Duodenal mucosa (tissue), 2 donors: ENCODE measurements around the gene LTK.
A peak's percentile ranks its signal among the peaks of the same experiment; 100 is the strongest.

ENCODE experiments used
- H3K27ac ChIP-seq: one replicate; pipeline ENCODE4 v1.7.0; 2013; ENCODE audit warnings: low read depth, low read length
- H3K27me3 ChIP-seq, 2 donors: one replicate each; pipeline ENCODE4 v1.7.0; 2013; ENCODE audit warnings: low read length in 2 of 2, control low read depth in 1 of 2; ENCODE audit not compliant: insufficient read depth in 2 of 2, control insufficient read depth in 1 of 2
- H3K36me3 ChIP-seq, 2 donors: one replicate each; pipeline ENCODE4 v1.7.0; 2013; ENCODE audit warnings: low read length in 2 of 2, control low read depth in 1 of 2; ENCODE audit not compliant: insufficient read depth in 2 of 2, control insufficient read depth in 1 of 2
- H3K4me1 ChIP-seq, 2 donors: one replicate each; pipeline ENCODE4 v1.7.0; 2013; ENCODE audit warnings: low read length in 2 of 2, control low read depth in 1 of 2; ENCODE audit not compliant: insufficient read depth in 2 of 2, control insufficient read depth in 1 of 2
- H3K4me3 ChIP-seq, 2 donors: one replicate each; pipeline ENCODE4 v1.7.0; 2013; ENCODE audit warnings: low read length in 2 of 2, low read depth in 1 of 2
- H3K9ac ChIP-seq, 2 donors: one replicate each; pipeline ENCODE4 v1.7.0; 2013; ENCODE audit warnings: low read length in 2 of 2, low read depth in 1 of 2
- H3K9me3 ChIP-seq, 2 donors: one replicate each; pipeline ENCODE4 v1.7.0; 2013; ENCODE audit warnings: low read length in 2 of 2, control low read depth in 1 of 2; ENCODE audit not compliant: control insufficient read depth in 1 of 2

The LTK gene

GRCh38 chr15:41491889-41492288 is 21.7 kb downstream of the LTK start:
- Histone ChIP-seq H3K4me3 (no peak overlapping the region), H3K27me3 (peaks cover under 1 to 15% of the 10 kb centered on the region in 2 donors), H3K9me3 (no peaks in the 10 kb centered on the region), H3K36me3 (no peaks in the 10 kb centered on the region), H3K4me1 (peaks cover 34 to 40% of the 10 kb centered on the region in 2 donors), H3K27ac (no peak overlapping the region), H3K9ac (no peak overlapping the region)

- Histone ChIP-seq H3K36me3 (no peaks in the 10 kb centered on the region), H3K4me3 (no peak overlapping the region), H3K27me3 (peaks cover 0 to 9% of the 10 kb centered on the region in 2 donors), H3K9ac (no peak overlapping the region), H3K4me1 (peaks cover 26 to 29% of the 10 kb centered on the region in 2 donors), H3K9me3 (no peaks in the 10 kb centered on the region), H3K27ac (no peak overlapping the region)
Measured at GRCh38 chr15:41490355-41490754, 23.3 kb downstream of the LTK start.

- no peak overlapping the region for H3K4me3 ChIP-seq
- peaks cover 0 to 3% of the 10 kb centered on the region in 2 donors for H3K27me3 ChIP-seq
- H3K4me1 ChIP-seq: peaks cover 22% of the 10 kb centered on the region in 2 donors
- H3K9me3 ChIP-seq: no peaks in the 10 kb centered on the region
- H3K9ac ChIP-seq: no peak overlapping the region
- H3K27ac ChIP-seq: no peak overlapping the region
- no peaks in the 10 kb centered on the region for H3K36me3 ChIP-seq
Measured at GRCh38 chr15:41489641-41490040, 24.0 kb downstream of the LTK start.

- Histone ChIP-seq H3K4me1 (peaks cover 28 to 31% of the 10 kb centered on the region in 2 donors), H3K36me3 (no peaks in the 10 kb centered on the region), H3K4me3 (no peak overlapping the region), H3K27me3 (no peaks in the 10 kb centered on the region), H3K9me3 (no peaks in the 10 kb centered on the region), H3K9ac (no peak overlapping the region), H3K27ac (no peak overlapping the region)
Measured at GRCh38 chr15:41487802-41488201, 25.8 kb downstream of the LTK start.

- H3K9me3 ChIP-seq: no peaks in the 10 kb centered on the region
- H3K27me3 ChIP-seq: no peaks in the 10 kb centered on the region
- H3K27ac ChIP-seq: no peak overlapping the region
- no peak overlapping the region for H3K4me3 ChIP-seq
- no peaks in the 10 kb centered on the region for H3K36me3 ChIP-seq
- H3K9ac ChIP-seq: no peak overlapping the region
- peaks cover 26 to 29% of the 10 kb centered on the region in 2 donors for H3K4me1 ChIP-seq
Measured at GRCh38 chr15:41487381-41487780, 26.2 kb downstream of the LTK start.

- no peaks in the 10 kb centered on the region for H3K27me3 ChIP-seq
- no peaks in the 10 kb centered on the region for H3K9me3 ChIP-seq
- peaks cover 28 to 30% of the 10 kb centered on the region in 2 donors for H3K4me1 ChIP-seq
- H3K9ac ChIP-seq: no peak overlapping the region
- no peak overlapping the region for H3K27ac ChIP-seq
- H3K36me3 ChIP-seq: peaks cover 0 to 3% of the 10 kb centered on the region in 2 donors
- no peak overlapping the region for H3K4me3 ChIP-seq
Measured at GRCh38 chr15:41486286-41486685, 27.3 kb downstream of the LTK start.

- no peak overlapping the region for H3K4me3 ChIP-seq
Measured at GRCh38 chr15:41484937-41485625, 28.5 kb downstream of the LTK start.

GRCh38 chr15:41483519-41483918 is 30.1 kb downstream of the LTK start:
- Histone ChIP-seq H3K4me3 (peak overlapping the region in 1 of 2 donors; percentile 31), H3K4me1 (peaks cover 31 to 38% of the 10 kb centered on the region in 2 donors), H3K9ac (peak overlapping the region in 1 of 2 donors; percentile 19), H3K27ac (no peak overlapping the region), H3K9me3 (no peaks in the 10 kb centered on the region), H3K27me3 (no peaks in the 10 kb centered on the region), H3K36me3 (peaks cover 20 to 28% of the 10 kb centered on the region in 2 donors)

More at GRCh38 chr15:41484937-41485625, 28.5 kb downstream of the LTK start:
- peaks cover 31 to 38% of the 10 kb centered on the region in 2 donors for H3K4me1 ChIP-seq
- no peaks in the 10 kb centered on the region for H3K9me3 ChIP-seq
- no peak overlapping the region for H3K9ac ChIP-seq
- peaks cover 9 to 14% of the 10 kb centered on the region in 2 donors for H3K36me3 ChIP-seq
- no peaks in the 10 kb centered on the region for H3K27me3 ChIP-seq
- H3K27ac ChIP-seq: no peak overlapping the region

- Histone ChIP-seq H3K9me3 (no peaks in the 10 kb centered on the region), H3K9ac (peak overlapping the region in 1 of 2 donors; percentile 19), H3K27me3 (no peaks in the 10 kb centered on the region), H3K4me3 (peak overlapping the region in 1 of 2 donors; percentile 31), H3K36me3 (peaks cover 20 to 31% of the 10 kb centered on the region in 2 donors), H3K4me1 (peaks cover 31 to 36% of the 10 kb centered on the region in 2 donors), H3K27ac (no peak overlapping the region)
Measured at GRCh38 chr15:41483115-41483514, 30.5 kb downstream of the LTK start.

GRCh38 chr15:41482110-41482877 is 31.3 kb downstream of the LTK start:
- Histone ChIP-seq H3K9me3 (no peaks in the 10 kb centered on the region), H3K4me1 (peaks cover 25 to 28% of the 10 kb centered on the region in 2 donors), H3K27ac (no peak overlapping the region), H3K4me3 (no peak overlapping the region), H3K27me3 (no peaks in the 10 kb centered on the region), H3K9ac (peak overlapping the region; percentile 14 to 19), H3K36me3 (peaks cover 20 to 37% of the 10 kb centered on the region in 2 donors)
